Measurements from ENCODE around the gene CNKSR3. TPM values are rescaled to one million over a fixed set of nuclear protein-coding genes. Genes with fewer than 3 reads are reported as not detected.

CNKSR3 gene
- total RNA-seq, 1 donor from 2014 or later, result 11.8 TPM

DNA sequence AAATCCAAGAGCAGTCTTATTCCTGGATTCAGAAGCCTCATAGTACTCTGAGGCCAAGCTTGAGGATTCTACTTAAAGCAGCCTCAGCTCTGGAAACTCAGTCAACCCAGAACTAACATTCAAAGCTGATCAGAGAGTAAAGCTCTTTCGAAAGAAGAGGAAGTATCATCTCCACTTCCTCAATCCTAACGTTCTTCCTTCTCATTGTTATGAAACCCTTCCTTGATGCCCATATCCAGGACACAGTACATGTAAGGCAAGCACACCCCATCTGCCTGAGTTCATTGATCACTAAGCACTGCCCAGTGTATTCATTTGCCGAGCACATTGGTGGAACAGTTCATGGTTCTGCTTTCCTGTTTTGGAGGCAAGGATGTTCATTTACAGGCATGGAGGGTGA lies 153.8 kb downstream of the CNKSR3 start, which contains the start of gene IPCEF1:
TSS of gene IPCEF1 (minus strand) at position 114 of the 400 bp plus-strand sequence. CDS start 90,856 bp downstream, outside the sequence.
- Histone ChIP-seq H3K4me3 (no peak within 1 kb of the TSS), H3K9me3 (no peaks in the 10 kb centered on the region), H3K27ac (peak within 1 kb of the TSS; percentile 24), H3K36me3 (no peaks in the 10 kb centered on the region), H3K4me1 (peaks cover 2% of the 10 kb centered on the region), H3K27me3 (no peaks in the 10 kb centered on the region)
- TF ChIP-seq, protein P1, sequence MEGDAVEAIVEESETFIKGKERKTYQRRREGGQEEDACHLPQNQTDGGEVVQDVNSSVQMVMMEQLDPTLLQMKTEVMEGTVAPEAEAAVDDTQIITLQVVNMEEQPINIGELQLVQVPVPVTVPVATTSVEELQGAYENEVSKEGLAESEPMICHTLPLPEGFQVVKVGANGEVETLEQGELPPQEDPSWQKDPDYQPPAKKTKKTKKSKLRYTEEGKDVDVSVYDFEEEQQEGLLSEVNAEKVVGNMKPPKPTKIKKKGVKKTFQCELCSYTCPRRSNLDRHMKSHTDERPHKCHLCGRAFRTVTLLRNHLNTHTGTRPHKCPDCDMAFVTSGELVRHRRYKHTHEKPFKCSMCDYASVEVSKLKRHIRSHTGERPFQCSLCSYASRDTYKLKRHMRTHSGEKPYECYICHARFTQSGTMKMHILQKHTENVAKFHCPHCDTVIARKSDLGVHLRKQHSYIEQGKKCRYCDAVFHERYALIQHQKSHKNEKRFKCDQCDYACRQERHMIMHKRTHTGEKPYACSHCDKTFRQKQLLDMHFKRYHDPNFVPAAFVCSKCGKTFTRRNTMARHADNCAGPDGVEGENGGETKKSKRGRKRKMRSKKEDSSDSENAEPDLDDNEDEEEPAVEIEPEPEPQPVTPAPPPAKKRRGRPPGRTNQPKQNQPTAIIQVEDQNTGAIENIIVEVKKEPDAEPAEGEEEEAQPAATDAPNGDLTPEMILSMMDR (IDR thresholded peaks at IDR 0.05), result no peak
- ATAC-seq (peak; percentile 82), DNase-seq (no peak)
- intact Hi-C loops (cut with DNase I), result no loop called here

DNA sequence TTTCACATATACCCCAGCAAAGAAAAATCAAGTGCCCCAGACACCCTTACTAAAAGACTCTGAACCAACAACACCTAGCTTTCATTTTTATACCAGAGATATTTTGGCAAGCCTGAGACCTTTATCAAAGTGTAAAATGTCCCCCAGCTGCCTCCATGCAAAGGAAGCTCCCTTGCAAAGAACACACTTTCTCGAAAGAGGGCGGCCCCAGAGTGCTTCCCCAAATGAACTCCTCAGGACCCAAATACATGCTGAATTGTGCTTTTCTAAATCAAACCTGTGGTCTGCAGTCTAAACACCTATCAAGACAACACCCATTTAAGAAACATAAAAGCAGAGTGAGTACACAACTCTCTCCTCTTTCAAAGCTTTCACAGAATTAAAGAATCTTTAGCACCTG lies 154.4 kb downstream of the CNKSR3 start:
- H3K4me1 ChIP-seq, result peaks cover 2% of the 10 kb centered on the region
- TF ChIP-seq, protein P1 (IDR thresholded peaks at IDR 0.05), result no peak
- no peak for DNase-seq
- intact Hi-C loops (cut with DNase I), result no loop called here
- H3K27ac ChIP-seq, result peak overlapping the region; percentile 24
- H3K9me3 ChIP-seq, result no peaks in the 10 kb centered on the region
- no peak overlapping the region for H3K4me3 ChIP-seq
- no peak for ATAC-seq
- H3K27me3 ChIP-seq, result no peaks in the 10 kb centered on the region
- H3K36me3 ChIP-seq, result no peaks in the 10 kb centered on the region

DNA sequence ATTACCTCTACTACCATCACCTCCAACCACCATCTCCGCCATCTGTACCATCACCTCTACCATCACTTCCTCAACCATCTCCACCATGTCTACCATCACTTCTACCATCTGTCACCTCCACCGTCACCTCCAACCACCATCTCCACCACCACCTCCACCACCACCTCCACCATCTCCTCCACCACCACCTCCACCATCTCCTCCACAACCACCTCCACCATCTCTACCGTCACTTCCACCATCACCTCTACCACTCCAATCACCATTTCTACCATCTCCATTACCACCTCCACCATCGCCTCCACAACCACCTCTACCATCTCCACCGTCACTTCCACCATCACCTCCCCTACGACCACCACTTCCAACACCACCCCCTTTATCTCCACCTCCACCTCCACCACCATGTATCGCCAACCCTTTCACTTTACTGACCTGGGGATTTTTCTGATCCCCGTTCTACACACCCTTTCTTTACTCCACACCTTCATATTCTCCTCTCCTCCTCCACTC lies 156.2 kb downstream of the CNKSR3 start:
- Histone ChIP-seq H3K9me3 (no peaks in the 10 kb centered on the region), H3K36me3 (no peaks in the 10 kb centered on the region), H3K4me1 (peaks cover 2% of the 10 kb centered on the region), H3K4me3 (no peak overlapping the region), H3K27me3 (no peaks in the 10 kb centered on the region), H3K27ac (no peak overlapping the region)
- intact Hi-C loops (cut with DNase I), result no loop called here
- DNase-seq (no peak), ATAC-seq (no peak)
- TF ChIP-seq, protein P1 (IDR thresholded peaks at IDR 0.05), result no peak

DNA sequence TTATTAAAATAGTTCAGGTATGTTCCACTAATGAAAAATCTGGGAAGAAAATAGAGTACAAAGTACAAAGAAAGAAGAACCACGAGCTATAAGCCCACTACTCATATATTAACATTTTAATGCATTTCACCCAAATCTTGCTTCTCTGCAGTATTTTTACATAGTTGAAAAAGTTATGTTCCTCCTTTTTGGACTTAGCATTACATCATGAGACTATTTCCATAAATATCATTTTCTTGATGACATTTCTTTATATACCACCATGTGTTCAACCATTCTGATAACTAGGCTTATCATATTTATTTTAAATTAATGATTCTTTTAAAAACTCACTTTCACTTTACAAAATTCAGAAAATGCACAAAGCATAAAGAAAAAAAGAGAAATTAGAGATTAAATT lies 156.9 kb downstream of the CNKSR3 start:
- Histone ChIP-seq H3K36me3 (no peaks in the 10 kb centered on the region), H3K4me3 (no peak overlapping the region), H3K4me1 (peaks cover 2% of the 10 kb centered on the region), H3K27ac (no peak overlapping the region), H3K9me3 (no peaks in the 10 kb centered on the region), H3K27me3 (no peaks in the 10 kb centered on the region)
- intact Hi-C loops (cut with DNase I), result no loop called here
- ATAC-seq (no peak), DNase-seq (no peak)
- TF ChIP-seq, protein P1 (IDR thresholded peaks at IDR 0.05), result no peak

DNA sequence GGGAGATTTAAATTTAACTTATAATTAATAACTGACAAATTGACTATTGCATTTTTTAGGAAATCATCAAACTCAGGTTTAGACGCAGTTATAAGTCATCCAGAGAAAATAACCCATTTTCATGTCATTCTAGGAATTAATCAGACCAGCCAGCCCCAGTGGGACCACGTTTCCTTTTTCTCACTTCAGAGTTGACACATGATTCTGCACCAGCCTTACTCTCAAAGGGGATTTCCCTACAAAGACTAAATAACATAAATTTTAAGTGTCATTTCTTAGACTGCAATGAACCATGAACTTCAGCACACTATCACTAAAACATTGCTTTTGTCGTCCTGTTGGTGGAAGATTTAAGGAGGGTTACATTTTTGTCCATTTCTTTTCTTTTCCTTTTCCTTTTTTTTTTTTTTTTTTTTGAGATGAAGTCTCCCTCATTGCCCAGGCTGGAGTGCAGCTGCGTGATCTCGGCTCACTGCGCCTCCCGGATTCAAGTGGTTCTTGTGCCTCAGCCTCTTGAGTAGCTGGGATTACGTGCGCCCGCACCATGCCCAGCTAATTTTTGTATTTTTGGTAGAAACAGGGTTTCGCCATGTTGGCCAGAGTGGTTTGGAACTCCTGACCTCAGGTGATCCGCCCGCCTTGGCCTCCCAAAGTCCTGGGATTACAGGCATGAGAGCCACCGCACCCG lies 157.4 kb downstream of the CNKSR3 start:
- H3K36me3 ChIP-seq, result no peaks in the 10 kb centered on the region
- peak; percentile 33 for ATAC-seq
- no peaks in the 10 kb centered on the region for H3K27me3 ChIP-seq
- no peak overlapping the region for H3K27ac ChIP-seq
- intact Hi-C loops (cut with DNase I), result no loop called here
- H3K4me3 ChIP-seq, result no peak overlapping the region
- peak; percentile 67 for DNase-seq
- peaks cover 2% of the 10 kb centered on the region for H3K4me1 ChIP-seq
- TF ChIP-seq, protein P1 (IDR thresholded peaks at IDR 0.05), result no peak
- no peaks in the 10 kb centered on the region for H3K9me3 ChIP-seq
